WTC11 (cell line): Measurements from ENCODE around the gene KCNC2. TPM values are rescaled to one million over a fixed set of nuclear protein-coding genes. Genes with fewer than 3 reads are reported as not detected.

Experiments used
- ATAC-seq: fragments of 200-7000 bp; cut with Tn5 transposase; 2 replicates; pipeline ENCODE4 v1.10.0; 2021; ENCODE audit warnings: mild to moderate bottlenecking, moderate library complexity
- CTCF ChIA-PET: fragments of 300-600 bp; sonication (Branson Sonifier 250); formaldehyde crosslinking; loops from one replicate; lab custom pipeline; 2021; ENCODE audit warnings: antibody characterized with exemption; lab: Charles Lee
- POLR2A ChIA-PET: fragments of 350-600 bp; sonication (Branson Sonifier 250); formaldehyde crosslinking; loops from one replicate; lab custom pipeline; 2021; ENCODE audit warnings: antibody characterized with exemption; lab: Charles Lee
- DNase-seq: peaks from one replicate; pipeline ENCODE4 v3.0.0; 2021; ENCODE audit warnings: low spot score
- H3K27ac Mint-ChIP-seq: 2 replicates; pipeline ENCODE4 v1.8.0; 2021; ENCODE audit warnings: mixed read lengths
- H3K27me3 Mint-ChIP-seq: 2 replicates; pipeline ENCODE4 v1.8.0; 2021; ENCODE audit warnings: low read depth, mild to moderate bottlenecking, moderate library complexity, mixed read lengths
- H3K36me3 Mint-ChIP-seq: 2 replicates; pipeline ENCODE4 v1.8.0; 2021; ENCODE audit warnings: mixed read lengths
- H3K4me1 Mint-ChIP-seq: 2 replicates; pipeline ENCODE4 v1.8.0; 2022; ENCODE audit warnings: mixed read lengths
- H3K4me3 Mint-ChIP-seq: 2 replicates; pipeline ENCODE4 v1.8.0; 2021; ENCODE audit warnings: mild to moderate bottlenecking, moderate library complexity, mixed read lengths
- H3K9me3 Mint-ChIP-seq: 2 replicates; pipeline ENCODE4 v1.8.0; 2021; ENCODE audit warnings: mixed read lengths
- ATF1 ChIP-seq: sonication (generic); formaldehyde crosslinking; IDR thresholded peaks from 2 replicates; pipeline ENCODE4 v1.8.1; 2023; ENCODE audit warnings: mild to moderate bottlenecking, moderate library complexity, missing genetic modification reagents
- CREB1 ChIP-seq: sonication (generic); formaldehyde crosslinking; IDR thresholded peaks from 2 replicates; pipeline ENCODE4 v1.8.0; 2023; ENCODE audit warnings: mild to moderate bottlenecking, missing genetic modification reagents
- E2F1 ChIP-seq: sonication (generic); formaldehyde crosslinking; IDR thresholded peaks from 2 replicates; pipeline ENCODE4 v1.8.0; 2022; ENCODE audit warnings: mild to moderate bottlenecking, missing genetic modification reagents
- ERG ChIP-seq: fragments of 250-450 bp; sonication (Bioruptor Pico); IDR thresholded peaks from 2 replicates; pipeline ENCODE4 v1.8.0; 2021; ENCODE audit warnings: mild to moderate bottlenecking
- FOXP1 ChIP-seq: sonication (generic); formaldehyde crosslinking; IDR thresholded peaks from 2 replicates; pipeline ENCODE4 v1.8.0; 2022; ENCODE audit warnings: missing genetic modification reagents, mild to moderate bottlenecking, moderate library complexity, borderline replicate concordance
- HMGXB4 ChIP-seq: sonication (generic); formaldehyde crosslinking; IDR thresholded peaks from 2 replicates; pipeline ENCODE4 v1.8.1; 2023; ENCODE audit warnings: mild to moderate bottlenecking, moderate library complexity, missing genetic modification reagents
- KAT7 ChIP-seq: sonication (generic); formaldehyde crosslinking; IDR thresholded peaks from 2 replicates; pipeline ENCODE4 v1.8.1; 2023; ENCODE audit warnings: missing genetic modification reagents, mild to moderate bottlenecking, borderline replicate concordance
- NR1H2 ChIP-seq: sonication (generic); formaldehyde crosslinking; IDR thresholded peaks from 2 replicates; pipeline ENCODE4 v1.9.0; 2021; ENCODE audit warnings: mild to moderate bottlenecking, moderate library complexity, missing genetic modification reagents
- NR3C1 ChIP-seq: sonication (generic); formaldehyde crosslinking; conservative IDR thresholded peaks from 2 replicates; pipeline ENCODE4 v1.8.1; 2023; ENCODE audit warnings: low read depth, mild to moderate bottlenecking, missing genetic modification reagents
- RORB ChIP-seq: fragments of 250-450 bp; sonication (Bioruptor Pico); IDR thresholded peaks from 2 replicates; pipeline ENCODE4 v1.9.0; 2021; ENCODE audit warnings: mild to moderate bottlenecking
- SP1 ChIP-seq: sonication (generic); formaldehyde crosslinking; conservative IDR thresholded peaks from 2 replicates; pipeline ENCODE4 v1.8.1; 2022; ENCODE audit warnings: missing genetic modification reagents
- ZNF671 ChIP-seq: fragments of 250-450 bp; sonication (Bioruptor Pico); IDR thresholded peaks from 2 replicates; pipeline ENCODE4 v1.8.0; 2021; ENCODE audit warnings: mild to moderate bottlenecking
- ZSCAN18 ChIP-seq: fragments of 250-450 bp; sonication (Bioruptor Pico); IDR thresholded peaks from 2 replicates; pipeline ENCODE4 v2.1.2; 2022; ENCODE audit warnings: mild to moderate bottlenecking, moderate library complexity
- total RNA-seq: library from RNA; stranded (reverse); gene quantifications from 3 replicates; pipeline ENCODE4 v1.2.3, GENCODE V29; 2021
- TF ChIP-seq, protein P1 (sequence below): sonication (generic); formaldehyde crosslinking; IDR thresholded peaks from 2 replicates; pipeline ENCODE4 v1.8.0; 2022; ENCODE audit warnings: mild to moderate bottlenecking, missing genetic modification reagents
- TF ChIP-seq, protein P2 (sequence below): fragments of 200-600 bp; IDR thresholded peaks from 2 replicates; pipeline ENCODE4 v1.8.0; 2022; ENCODE audit warnings: antibody characterized with exemption
- TF ChIP-seq, protein P3 (sequence below): sonication (generic); formaldehyde crosslinking; IDR thresholded peaks from 2 replicates; pipeline ENCODE4 v1.8.1; 2023; ENCODE audit warnings: mild to moderate bottlenecking, missing genetic modification reagents, moderate library complexity
- TF ChIP-seq, protein P4 (sequence below): sonication (generic); formaldehyde crosslinking; IDR thresholded peaks from 2 replicates; pipeline ENCODE4 v1.8.1; 2023; ENCODE audit warnings: mild to moderate bottlenecking, missing genetic modification reagents, borderline replicate concordance
- TF ChIP-seq, protein P5 (sequence below): sonication (generic); formaldehyde crosslinking; IDR thresholded peaks from 2 replicates; pipeline ENCODE4 v1.8.0; 2023; ENCODE audit warnings: mild to moderate bottlenecking, missing genetic modification reagents

The KCNC2 gene
- total RNA-seq, 1 experiment from 2014 or later = not detected

DNA sequence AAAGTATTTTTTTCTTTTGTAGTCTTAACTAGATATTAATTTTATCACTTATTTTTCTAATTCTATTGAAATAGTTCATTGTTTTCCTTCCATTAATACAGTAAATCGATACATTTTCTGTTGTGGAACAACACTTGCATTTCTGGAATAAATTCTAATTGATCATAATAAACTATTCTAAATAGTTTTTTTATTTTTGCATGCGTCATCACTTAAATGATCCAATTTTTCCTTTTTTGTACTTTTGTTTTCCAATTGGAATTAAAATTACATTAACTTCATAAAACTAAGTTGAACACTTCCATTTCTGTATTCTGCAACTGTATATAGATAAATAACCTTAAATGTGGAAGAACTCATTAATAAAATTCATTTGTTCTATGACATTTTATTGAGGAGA lies 202.5 kb downstream of the KCNC2 start (continued):
- TF ChIP-seq ZSCAN18 (CRISPR knock-in tag) = no peak
- TF ChIP-seq ERG (CRISPR knock-in tag) = no peak
- TF ChIP-seq HMGXB4 (CRISPR knock-in tag) = no peak
- TF ChIP-seq, protein P1, sequence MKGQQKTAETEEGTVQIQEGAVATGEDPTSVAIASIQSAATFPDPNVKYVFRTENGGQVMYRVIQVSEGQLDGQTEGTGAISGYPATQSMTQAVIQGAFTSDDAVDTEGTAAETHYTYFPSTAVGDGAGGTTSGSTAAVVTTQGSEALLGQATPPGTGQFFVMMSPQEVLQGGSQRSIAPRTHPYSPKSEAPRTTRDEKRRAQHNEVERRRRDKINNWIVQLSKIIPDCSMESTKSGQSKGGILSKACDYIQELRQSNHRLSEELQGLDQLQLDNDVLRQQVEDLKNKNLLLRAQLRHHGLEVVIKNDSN (CRISPR knock-in tag) = no peak
- TF ChIP-seq SP1 (CRISPR knock-in tag) = no peak
- no peak for TF ChIP-seq KAT7 (CRISPR knock-in tag)

- POLR2A ChIA-PET = no interaction called here
- Mint-ChIP-seq H3K9me3 (peaks cover 9% of the 10 kb centered on the region), H3K27ac (no peak overlapping the region), H3K4me3 (no peak overlapping the region), H3K36me3 (no peaks in the 10 kb centered on the region), H3K4me1 (no peaks in the 10 kb centered on the region), H3K27me3 (no peaks in the 10 kb centered on the region)
- CTCF ChIA-PET = no interaction called here
- no peak for DNase-seq
- TF ChIP-seq RORB (CRISPR knock-in tag) = no peak
- TF ChIP-seq, protein P2, sequence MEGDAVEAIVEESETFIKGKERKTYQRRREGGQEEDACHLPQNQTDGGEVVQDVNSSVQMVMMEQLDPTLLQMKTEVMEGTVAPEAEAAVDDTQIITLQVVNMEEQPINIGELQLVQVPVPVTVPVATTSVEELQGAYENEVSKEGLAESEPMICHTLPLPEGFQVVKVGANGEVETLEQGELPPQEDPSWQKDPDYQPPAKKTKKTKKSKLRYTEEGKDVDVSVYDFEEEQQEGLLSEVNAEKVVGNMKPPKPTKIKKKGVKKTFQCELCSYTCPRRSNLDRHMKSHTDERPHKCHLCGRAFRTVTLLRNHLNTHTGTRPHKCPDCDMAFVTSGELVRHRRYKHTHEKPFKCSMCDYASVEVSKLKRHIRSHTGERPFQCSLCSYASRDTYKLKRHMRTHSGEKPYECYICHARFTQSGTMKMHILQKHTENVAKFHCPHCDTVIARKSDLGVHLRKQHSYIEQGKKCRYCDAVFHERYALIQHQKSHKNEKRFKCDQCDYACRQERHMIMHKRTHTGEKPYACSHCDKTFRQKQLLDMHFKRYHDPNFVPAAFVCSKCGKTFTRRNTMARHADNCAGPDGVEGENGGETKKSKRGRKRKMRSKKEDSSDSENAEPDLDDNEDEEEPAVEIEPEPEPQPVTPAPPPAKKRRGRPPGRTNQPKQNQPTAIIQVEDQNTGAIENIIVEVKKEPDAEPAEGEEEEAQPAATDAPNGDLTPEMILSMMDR = no peak
- TF ChIP-seq, protein P3, sequence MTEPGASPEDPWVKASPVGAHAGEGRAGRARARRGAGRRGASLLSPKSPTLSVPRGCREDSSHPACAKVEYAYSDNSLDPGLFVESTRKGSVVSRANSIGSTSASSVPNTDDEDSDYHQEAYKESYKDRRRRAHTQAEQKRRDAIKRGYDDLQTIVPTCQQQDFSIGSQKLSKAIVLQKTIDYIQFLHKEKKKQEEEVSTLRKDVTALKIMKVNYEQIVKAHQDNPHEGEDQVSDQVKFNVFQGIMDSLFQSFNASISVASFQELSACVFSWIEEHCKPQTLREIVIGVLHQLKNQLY (CRISPR knock-in tag) = no peak
- TF ChIP-seq, protein P4, sequence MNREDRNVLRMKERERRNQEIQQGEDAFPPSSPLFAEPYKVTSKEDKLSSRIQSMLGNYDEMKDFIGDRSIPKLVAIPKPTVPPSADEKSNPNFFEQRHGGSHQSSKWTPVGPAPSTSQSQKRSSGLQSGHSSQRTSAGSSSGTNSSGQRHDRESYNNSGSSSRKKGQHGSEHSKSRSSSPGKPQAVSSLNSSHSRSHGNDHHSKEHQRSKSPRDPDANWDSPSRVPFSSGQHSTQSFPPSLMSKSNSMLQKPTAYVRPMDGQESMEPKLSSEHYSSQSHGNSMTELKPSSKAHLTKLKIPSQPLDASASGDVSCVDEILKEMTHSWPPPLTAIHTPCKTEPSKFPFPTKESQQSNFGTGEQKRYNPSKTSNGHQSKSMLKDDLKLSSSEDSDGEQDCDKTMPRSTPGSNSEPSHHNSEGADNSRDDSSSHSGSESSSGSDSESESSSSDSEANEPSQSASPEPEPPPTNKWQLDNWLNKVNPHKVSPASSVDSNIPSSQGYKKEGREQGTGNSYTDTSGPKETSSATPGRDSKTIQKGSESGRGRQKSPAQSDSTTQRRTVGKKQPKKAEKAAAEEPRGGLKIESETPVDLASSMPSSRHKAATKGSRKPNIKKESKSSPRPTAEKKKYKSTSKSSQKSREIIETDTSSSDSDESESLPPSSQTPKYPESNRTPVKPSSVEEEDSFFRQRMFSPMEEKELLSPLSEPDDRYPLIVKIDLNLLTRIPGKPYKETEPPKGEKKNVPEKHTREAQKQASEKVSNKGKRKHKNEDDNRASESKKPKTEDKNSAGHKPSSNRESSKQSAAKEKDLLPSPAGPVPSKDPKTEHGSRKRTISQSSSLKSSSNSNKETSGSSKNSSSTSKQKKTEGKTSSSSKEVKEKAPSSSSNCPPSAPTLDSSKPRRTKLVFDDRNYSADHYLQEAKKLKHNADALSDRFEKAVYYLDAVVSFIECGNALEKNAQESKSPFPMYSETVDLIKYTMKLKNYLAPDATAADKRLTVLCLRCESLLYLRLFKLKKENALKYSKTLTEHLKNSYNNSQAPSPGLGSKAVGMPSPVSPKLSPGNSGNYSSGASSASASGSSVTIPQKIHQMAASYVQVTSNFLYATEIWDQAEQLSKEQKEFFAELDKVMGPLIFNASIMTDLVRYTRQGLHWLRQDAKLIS (CRISPR knock-in tag) = no peak
- TF ChIP-seq NR3C1 (CRISPR knock-in tag) = no peak
- TF ChIP-seq NR1H2 = no peak
- TF ChIP-seq, protein P5, sequence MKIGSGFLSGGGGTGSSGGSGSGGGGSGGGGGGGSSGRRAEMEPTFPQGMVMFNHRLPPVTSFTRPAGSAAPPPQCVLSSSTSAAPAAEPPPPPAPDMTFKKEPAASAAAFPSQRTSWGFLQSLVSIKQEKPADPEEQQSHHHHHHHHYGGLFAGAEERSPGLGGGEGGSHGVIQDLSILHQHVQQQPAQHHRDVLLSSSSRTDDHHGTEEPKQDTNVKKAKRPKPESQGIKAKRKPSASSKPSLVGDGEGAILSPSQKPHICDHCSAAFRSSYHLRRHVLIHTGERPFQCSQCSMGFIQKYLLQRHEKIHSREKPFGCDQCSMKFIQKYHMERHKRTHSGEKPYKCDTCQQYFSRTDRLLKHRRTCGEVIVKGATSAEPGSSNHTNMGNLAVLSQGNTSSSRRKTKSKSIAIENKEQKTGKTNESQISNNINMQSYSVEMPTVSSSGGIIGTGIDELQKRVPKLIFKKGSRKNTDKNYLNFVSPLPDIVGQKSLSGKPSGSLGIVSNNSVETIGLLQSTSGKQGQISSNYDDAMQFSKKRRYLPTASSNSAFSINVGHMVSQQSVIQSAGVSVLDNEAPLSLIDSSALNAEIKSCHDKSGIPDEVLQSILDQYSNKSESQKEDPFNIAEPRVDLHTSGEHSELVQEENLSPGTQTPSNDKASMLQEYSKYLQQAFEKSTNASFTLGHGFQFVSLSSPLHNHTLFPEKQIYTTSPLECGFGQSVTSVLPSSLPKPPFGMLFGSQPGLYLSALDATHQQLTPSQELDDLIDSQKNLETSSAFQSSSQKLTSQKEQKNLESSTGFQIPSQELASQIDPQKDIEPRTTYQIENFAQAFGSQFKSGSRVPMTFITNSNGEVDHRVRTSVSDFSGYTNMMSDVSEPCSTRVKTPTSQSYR (CRISPR knock-in tag) = no peak
- TF ChIP-seq ATF1 (CRISPR knock-in tag) = no peak
- no peak for TF ChIP-seq CREB1 (CRISPR knock-in tag)
- no peak for TF ChIP-seq E2F1 (CRISPR knock-in tag)
- no peak for TF ChIP-seq FOXP1 (CRISPR knock-in tag)
- TF ChIP-seq SP1 (CRISPR knock-in tag) = no peak
- TF ChIP-seq ZNF671 = no peak
- ATAC-seq = no peak
Observed at GRCh38 chr12:75000120-75000519, 209.5 kb downstream of the KCNC2 start.
